Measurements from ENCODE around the gene MTFR1L. TPM values are rescaled to one million over a fixed set of nuclear protein-coding genes. Genes with fewer than 3 reads are reported as not detected.

The MTFR1L gene
- total and polyA plus RNA-seq, 7 donors: 26.1 to 150 (median 106) TPM

GRCh38 chr1:25798666-25799351 is 20.9 kb upstream of the MTFR1L start:
- TF ChIP-seq POLR2AphosphoS5 (IDR thresholded peaks at IDR 0.05) (no peak), EP300 (IDR thresholded peaks at IDR 0.05) (no peak), CTCF (IDR thresholded peaks at IDR 0.05) (no peak), POLR2A (IDR thresholded peaks at IDR 0.05) (no peak)
- H3K27me3 ChIP-seq: no peaks in the 10 kb centered on the region
- no peaks in the 10 kb centered on the region for H3K36me3 ChIP-seq
- peak overlapping the region; percentile 81 to 92 (median 88) for H3K27ac ChIP-seq
- H3K9me3 ChIP-seq: no peaks in the 10 kb centered on the region
- 68 to 83% methylated on average over 8 of the region's 8 CpGs for WGBS, 2 donors
- no peak overlapping the region for H3K4me3 ChIP-seq
- peaks cover 0 to 60% (median 39%) of the 10 kb centered on the region in 4 donors for H3K4me1 ChIP-seq
- intact Hi-C loops (cut with DNase I): loop anchor here (2.0 to 5.0 kb wide), 2 partner anchors 54 to 97 kb away; no protein-coding TSS in a partner anchor
- no peak for DNase-seq

- intact Hi-C loops (cut with DNase I): loop anchor here (2.0 to 5.0 kb wide), 2 partner anchors 55 to 97 kb away; no protein-coding TSS in a partner anchor
- 24 to 30% methylated on average over 12 of the region's 12 CpGs for WGBS, 2 donors
- Histone ChIP-seq H3K36me3 (no peaks in the 10 kb centered on the region), H3K27me3 (no peaks in the 10 kb centered on the region), H3K4me3 (peak overlapping the region; percentile 40 to 72 (median 64)), H3K9me3 (no peaks in the 10 kb centered on the region), H3K27ac (peak overlapping the region; percentile 81 to 92 (median 88)), H3K4me1 (peaks cover 0 to 66% (median 43%) of the 10 kb centered on the region in 4 donors)
- DNase-seq: no peak
- TF ChIP-seq POLR2A (IDR thresholded peaks at IDR 0.05): no peak
- TF ChIP-seq POLR2AphosphoS5 (IDR thresholded peaks at IDR 0.05): no peak
- no peak for TF ChIP-seq EP300 (IDR thresholded peaks at IDR 0.05)
- TF ChIP-seq CTCF (IDR thresholded peaks at IDR 0.05): no peak
These were observed 20.3 kb upstream of the MTFR1L start for GRCh38 chr1:25799352-25799934.

GRCh38 chr1:25799935-25800702 is 19.6 kb upstream of the MTFR1L start, which contains the start of gene SELENON:
TSS of gene SELENON (plus strand) at chr1:25800193. CDS start at chr1:25800231, 38 bp downstream.
- Histone ChIP-seq H3K4me3 (peak within 1 kb of the TSS; percentile 59 to 72 (median 64)), H3K27me3 (no peaks in the 10 kb centered on the region), H3K4me1 (peaks cover 0 to 73% (median 46%) of the 10 kb centered on the region in 4 donors), H3K27ac (peak within 1 kb of the TSS; percentile 81 to 92 (median 88)), H3K9me3 (no peaks in the 10 kb centered on the region), H3K36me3 (peaks cover 0 to 4% (median 1%) of the 10 kb centered on the region in 4 donors)
- intact Hi-C loops (cut with DNase I): loop anchor here (2.0 to 5.0 kb wide), 2 partner anchors 55 to 98 kb away; no protein-coding TSS in a partner anchor
- TF ChIP-seq POLR2AphosphoS5 (IDR thresholded peaks at IDR 0.05): peak in 2 of 4 donors; percentile 42 to 55
- no peak for TF ChIP-seq POLR2A (IDR thresholded peaks at IDR 0.05)
- no peak for TF ChIP-seq CTCF (IDR thresholded peaks at IDR 0.05)
- TF ChIP-seq EP300 (IDR thresholded peaks at IDR 0.05): no peak
- WGBS, 2 donors: 1% methylated on average over 91 of the region's 91 CpGs
- peak; percentile 86 for DNase-seq

GRCh38 chr1:25800703-25801377 is 18.9 kb upstream of the MTFR1L start:
- peaks cover 0 to 80% (median 52%) of the 10 kb centered on the region in 4 donors for H3K4me1 ChIP-seq
- H3K27ac ChIP-seq: peak overlapping the region; percentile 72 to 88 (median 77)
- TF ChIP-seq POLR2A (IDR thresholded peaks at IDR 0.05) (no peak), EP300 (IDR thresholded peaks at IDR 0.05) (no peak), POLR2AphosphoS5 (IDR thresholded peaks at IDR 0.05) (no peak), CTCF (IDR thresholded peaks at IDR 0.05) (no peak)
- H3K36me3 ChIP-seq: peaks cover 0 to 11% (median 5%) of the 10 kb centered on the region in 4 donors
- DNase-seq: no peak
- H3K9me3 ChIP-seq: no peaks in the 10 kb centered on the region
- no peaks in the 10 kb centered on the region for H3K27me3 ChIP-seq
- 61 to 70% methylated on average over 15 of the region's 15 CpGs for WGBS, 2 donors
- intact Hi-C loops (cut with DNase I): no loop called here
- peak overlapping the region; percentile 59 to 72 (median 64) for H3K4me3 ChIP-seq
